Measurements from ENCODE around the gene ASZ1. TPM values are rescaled to one million over a fixed set of nuclear protein-coding genes. Genes with fewer than 3 reads are reported as not detected.

Gene ASZ1
- total RNA-seq, 1 experiment from 2014 or later: not detected

DNA sequence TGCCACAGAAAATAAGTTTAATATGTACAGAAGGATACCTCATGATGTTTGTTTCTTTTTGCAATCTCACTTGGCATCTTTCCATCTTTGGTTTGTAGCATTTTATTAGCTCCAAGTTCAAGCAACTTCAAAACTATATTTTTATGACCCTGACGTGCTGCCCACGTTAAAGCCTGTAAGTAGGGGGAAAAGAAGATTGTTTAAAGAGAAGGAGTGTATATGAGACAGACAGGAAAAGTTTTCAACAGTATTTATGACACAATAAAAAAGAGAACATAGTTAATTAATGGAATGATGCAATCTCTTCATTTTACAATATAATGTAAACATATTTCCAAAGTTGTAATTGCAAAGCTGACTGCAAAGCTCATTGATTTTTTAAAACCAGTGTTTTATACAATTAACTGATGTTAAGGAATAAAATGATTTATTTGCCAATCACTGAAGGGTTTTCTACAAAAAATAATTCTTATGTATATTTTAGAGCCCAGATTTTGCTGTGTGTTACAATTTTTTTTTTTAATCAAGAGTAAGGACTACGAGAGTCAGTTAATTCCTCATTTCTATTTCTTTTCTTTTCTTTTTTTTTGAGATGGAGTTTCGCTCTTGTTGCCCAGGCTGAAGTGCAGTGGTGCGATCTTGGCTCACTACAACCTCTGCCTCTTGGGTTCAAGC is 42.5 kb downstream of the ASZ1 start:
- POLR2A ChIA-PET (ENCODE audit: unreplicated experiment): no interaction called here
- H3K4me3 ChIP-seq (ENCODE audit: low read length): no peak overlapping the region
- TF ChIP-seq EZH2phosphoT487 (IDR thresholded peaks at IDR 0.05; ENCODE audit: borderline replicate concordance, low read length) (no peak), CTCF (conservative IDR thresholded peaks at IDR 0.05; ENCODE audit: low read depth, low read length) (no peak), EZH2 (IDR thresholded peaks at IDR 0.05; ENCODE audit: low read length, unreplicated experiment) (no peak)
- H3K27me3 ChIP-seq (ENCODE audit: low read length): peaks cover 18% of the 10 kb centered on the region; the same call in 1 of the 2 replicates
- H3K79me2 ChIP-seq (ENCODE audit: low read length): no peaks in the 10 kb centered on the region
- DNase-seq: no peak
- H3K4me2 ChIP-seq (ENCODE audit: low read length): no peak overlapping the region
- CTCF ChIA-PET: interaction anchor here (0.8 kb wide), 1 partner anchor 395 kb away, joined by 3 read pairs; no protein-coding TSS in a partner anchor
- BruUV-seq (replicated peaks): no TSS peak
- H3K36me3 ChIP-seq (ENCODE audit: low read depth, low read length): no peaks in the 10 kb centered on the region
- no peaks in the 10 kb centered on the region for H4K20me1 ChIP-seq (ENCODE audit: low read length)
- intact Hi-C loops (cut with micrococcal nuclease): loop anchor here (1.0 to 5.0 kb wide), 3 partner anchors 72 to 398 kb away; no protein-coding TSS in a partner anchor
- no peaks in the 10 kb centered on the region for H3K4me1 ChIP-seq (ENCODE audit: insufficient read depth, low read length)
- H2AFZ ChIP-seq (ENCODE audit: low read length): no peak overlapping the region
- H3K9ac ChIP-seq (ENCODE audit: low read length): no peak overlapping the region
- no peaks in the 10 kb centered on the region for H3K9me3 ChIP-seq (ENCODE audit: low read length)
- no peaks in the 10 kb centered on the region for H3K9me2 ChIP-seq (replicated peaks; ENCODE audit: low read length)
- ATAC-seq: no peak
- H3K27ac ChIP-seq (ENCODE audit: low read length): no peak overlapping the region
- no peaks in the 10 kb centered on the region for H3F3A ChIP-seq (ENCODE audit: low read length, unreplicated experiment)

GRCh38 chr7:117383483-117384189 is 43.7 kb downstream of the ASZ1 start:
- H3K9ac ChIP-seq (ENCODE audit: low read length): no peak overlapping the region
- ChIA-PET CTCF (no interaction called here), POLR2A (ENCODE audit: unreplicated experiment) (interaction anchor here (0.5 kb wide), 1 partner anchor 294 kb away, joined by 4 read pairs; no protein-coding TSS in a partner anchor)
- DNase-seq: no peak
- H3K9me2 ChIP-seq (replicated peaks; ENCODE audit: low read length): no peaks in the 10 kb centered on the region
- peaks cover 18% of the 10 kb centered on the region; the same call in 1 of the 2 replicates for H3K27me3 ChIP-seq (ENCODE audit: low read length)
- intact Hi-C loops (cut with micrococcal nuclease): loop anchor here (1.0 to 2.0 kb wide), 2 partner anchors 8 to 71 kb away; no protein-coding TSS in a partner anchor
- H3K27ac ChIP-seq (ENCODE audit: low read length): no peak overlapping the region
- H4K20me1 ChIP-seq (ENCODE audit: low read length): no peaks in the 10 kb centered on the region
- H3K9me3 ChIP-seq (ENCODE audit: low read length): no peaks in the 10 kb centered on the region
- H3K4me2 ChIP-seq (ENCODE audit: low read length): no peak overlapping the region
- no peaks in the 10 kb centered on the region for H3K79me2 ChIP-seq (ENCODE audit: low read length)
- no peak for ATAC-seq
- no peaks in the 10 kb centered on the region for H3K4me1 ChIP-seq (ENCODE audit: insufficient read depth, low read length)
- H3K36me3 ChIP-seq (ENCODE audit: low read depth, low read length): no peaks in the 10 kb centered on the region
- TF ChIP-seq EZH2phosphoT487 (IDR thresholded peaks at IDR 0.05; ENCODE audit: borderline replicate concordance, low read length) (no peak), EZH2 (IDR thresholded peaks at IDR 0.05; ENCODE audit: low read length, unreplicated experiment) (no peak), CTCF (conservative IDR thresholded peaks at IDR 0.05; ENCODE audit: low read depth, low read length) (no peak)
- H3K4me3 ChIP-seq (ENCODE audit: low read length): no peak overlapping the region
- H3F3A ChIP-seq (ENCODE audit: low read length, unreplicated experiment): no peaks in the 10 kb centered on the region
- H2AFZ ChIP-seq (ENCODE audit: low read length): no peak overlapping the region
- BruUV-seq (replicated peaks): no TSS peak
